Measurements from ENCODE around the gene EDC3. TPM values are rescaled to one million over a fixed set of nuclear protein-coding genes. Genes with fewer than 3 reads are reported as not detected.

Gene EDC3
- total and polyA plus RNA-seq, 2 experiments from 2014 or later = 13.8 to 26.5 TPM

- peaks cover 10% of the 10 kb centered on the region for H4K20me1 ChIP-seq (replicated peaks; ENCODE audit: insufficient read depth)
- no peaks in the 10 kb centered on the region for H3F3A ChIP-seq (replicated peaks; ENCODE audit: low read depth)
- no peak for ATAC-seq
- Mint-ChIP-seq H3K27me3 (ENCODE audit: insufficient read depth, low read depth, poor library complexity) (no peaks in the 10 kb centered on the region), H3K27ac (no peak overlapping the region), H3K36me3 (ENCODE audit: low read depth) (no peaks in the 10 kb centered on the region; the same call in 2 of the 3 replicates), H3K9me3 (no peaks in the 10 kb centered on the region), H3K4me1 (peaks cover 4% of the 10 kb centered on the region; the same call in 2 of the 3 replicates), H3K4me3 (no peak overlapping the region)
- H3K27ac ChIP-seq (ENCODE audit: low read depth) = no peak overlapping the region
- no peaks in the 10 kb centered on the region for H3K4me1 ChIP-seq (ENCODE audit: insufficient read depth)
- no peak overlapping the region for H3K4me3 ChIP-seq
- DNase-seq (ENCODE audit: low spot score) = no peak
- H2AFZ ChIP-seq = no peak overlapping the region
- H3K27me3 ChIP-seq (ENCODE audit: insufficient read depth) = no peaks in the 10 kb centered on the region
- no peaks in the 10 kb centered on the region for H3K9me2 ChIP-seq (ENCODE audit: insufficient read depth)
- H3K79me2 ChIP-seq (replicated peaks; ENCODE audit: insufficient read depth) = peaks cover 14% of the 10 kb centered on the region; the same call in 1 of the 2 replicates
- H3K4me2 ChIP-seq = no peak overlapping the region
- TF ChIP-seq NANOG (IDR thresholded peaks at IDR 0.05; ENCODE audit: borderline replicate concordance) (no peak), ZNF114 (CRISPR knock-in tag; IDR thresholded peaks at IDR 0.05) (no peak), CREB1 (CRISPR knock-in tag; IDR thresholded peaks at IDR 0.05; ENCODE audit: low read depth) (no peak), REST (IDR thresholded peaks at IDR 0.05; ENCODE audit: unreplicated experiment) (no peak), EZH2 (IDR thresholded peaks at IDR 0.05; ENCODE audit: low read depth, unreplicated experiment) (no peak), ETS1 (IDR thresholded peaks at IDR 0.05) (no peak), STAT1 (IDR thresholded peaks at IDR 0.05; ENCODE audit: unreplicated experiment) (no peak), CTCF (conservative IDR thresholded peaks at IDR 0.05; ENCODE audit: low read depth in 2 of 2) (no peak), JUNB (IDR thresholded peaks at IDR 0.05; ENCODE audit: unreplicated experiment) (no peak), ZNF331 (CRISPR knock-in tag; IDR thresholded peaks at IDR 0.05; ENCODE audit: low read depth) (no peak), EZH2phosphoT487 (IDR thresholded peaks at IDR 0.05; ENCODE audit: unreplicated experiment) (no peak), ZNF462 (CRISPR knock-in tag; IDR thresholded peaks at IDR 0.05) (no peak), POLR2AphosphoS5 (IDR thresholded peaks at IDR 0.05; ENCODE audit: low read depth) (no peak)
- H3K36me3 ChIP-seq (ENCODE audit: insufficient read depth) = no peaks in the 10 kb centered on the region
These were observed 32.4 kb downstream of the EDC3 start for GRCh38 chr15:74663303-74664027.

All from GM23338 (cell line).